Testis (tissue), 2 donors: ENCODE data around the gene FERMT1.

Experiments
- POLR2A ChIP-seq: fragments of 450-650 bp; IDR thresholded peaks from one replicate; pipeline ENCODE4 v1.6.1; 2017; ENCODE audit warnings: antibody characterized with exemption, mild to moderate bottlenecking, moderate library complexity
- TF ChIP-seq, protein P1 (sequence below), 3 experiments: fragments of 450-650 bp in 2 of 3; fragments of 200-600 bp in 1 of 3; sonication (generic) in 1 of 3; IDR thresholded peaks; one replicate each; pipeline ENCODE4 v1.5.1; 2016 to 2019; ENCODE audit warnings: antibody characterized with exemption in 3 of 3, mild to moderate bottlenecking in 2 of 3, moderate library complexity in 1 of 3

DNA sequence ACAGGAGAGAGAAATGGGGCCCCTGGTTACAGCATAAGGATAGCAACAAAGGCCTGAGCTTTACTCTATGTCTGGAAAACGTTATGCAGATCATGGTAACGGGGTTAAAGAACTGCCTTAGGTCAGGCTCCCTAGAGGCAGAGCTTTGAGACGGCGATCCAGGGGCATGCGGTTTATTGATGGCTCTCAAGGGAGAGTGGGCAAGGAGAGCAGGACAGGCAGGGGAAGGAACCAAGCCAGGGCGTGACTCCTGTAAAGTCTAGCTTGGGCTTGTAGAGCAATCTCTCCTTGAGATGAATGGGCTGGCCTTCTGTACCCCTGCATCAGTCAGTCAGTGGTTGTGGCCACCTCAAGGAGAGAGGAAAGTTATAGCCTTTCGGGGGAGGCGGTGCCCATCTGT, 12.5 kb upstream of the FERMT1 start:
- TF ChIP-seq, protein P1, sequence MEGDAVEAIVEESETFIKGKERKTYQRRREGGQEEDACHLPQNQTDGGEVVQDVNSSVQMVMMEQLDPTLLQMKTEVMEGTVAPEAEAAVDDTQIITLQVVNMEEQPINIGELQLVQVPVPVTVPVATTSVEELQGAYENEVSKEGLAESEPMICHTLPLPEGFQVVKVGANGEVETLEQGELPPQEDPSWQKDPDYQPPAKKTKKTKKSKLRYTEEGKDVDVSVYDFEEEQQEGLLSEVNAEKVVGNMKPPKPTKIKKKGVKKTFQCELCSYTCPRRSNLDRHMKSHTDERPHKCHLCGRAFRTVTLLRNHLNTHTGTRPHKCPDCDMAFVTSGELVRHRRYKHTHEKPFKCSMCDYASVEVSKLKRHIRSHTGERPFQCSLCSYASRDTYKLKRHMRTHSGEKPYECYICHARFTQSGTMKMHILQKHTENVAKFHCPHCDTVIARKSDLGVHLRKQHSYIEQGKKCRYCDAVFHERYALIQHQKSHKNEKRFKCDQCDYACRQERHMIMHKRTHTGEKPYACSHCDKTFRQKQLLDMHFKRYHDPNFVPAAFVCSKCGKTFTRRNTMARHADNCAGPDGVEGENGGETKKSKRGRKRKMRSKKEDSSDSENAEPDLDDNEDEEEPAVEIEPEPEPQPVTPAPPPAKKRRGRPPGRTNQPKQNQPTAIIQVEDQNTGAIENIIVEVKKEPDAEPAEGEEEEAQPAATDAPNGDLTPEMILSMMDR (IDR thresholded peaks at IDR 0.05): no peak
- no peak for TF ChIP-seq POLR2A
